Neuronal stem cell (in vitro differentiated cells): ENCODE measurements around the gene CAMK2N2.
A peak's percentile ranks its signal among the peaks of the same experiment; 100 is the strongest.

ENCODE experiments used
- DNase-seq: peaks from one replicate; pipeline ENCODE4 v3.0.0-alpha.2; 2013; ENCODE audit warnings: low spot score
- H2AFZ ChIP-seq: one replicate; pipeline ENCODE4 v1.6.1; 2013; ENCODE audit warnings: mild to moderate bottlenecking, low read length, inconsistent platforms
- H2AK5ac ChIP-seq: 2 replicates; pipeline ENCODE4 v1.6.1; 2013; ENCODE audit warnings: low read depth, mild to moderate bottlenecking, inconsistent platforms, low read length, moderate library complexity, mixed read lengths
- H2BK120ac ChIP-seq: 2 replicates; pipeline ENCODE4 v1.6.1; 2013; ENCODE audit warnings: low read depth, mild to moderate bottlenecking, inconsistent platforms, low read length, moderate library complexity, mixed read lengths
- H2BK12ac ChIP-seq: one replicate; pipeline ENCODE4 v1.6.1; 2013; ENCODE audit warnings: low read length, inconsistent platforms
- H2BK15ac ChIP-seq: 2 replicates; pipeline ENCODE4 v1.6.1; 2013; ENCODE audit warnings: mild to moderate bottlenecking, low read length, inconsistent platforms, mixed read lengths
- H2BK5ac ChIP-seq: one replicate; pipeline ENCODE4 v1.6.1; 2013; ENCODE audit warnings: inconsistent platforms, mild to moderate bottlenecking, low read length, moderate library complexity
- H3K14ac ChIP-seq: one replicate; pipeline ENCODE4 v1.6.1; 2013; ENCODE audit warnings: low read length, inconsistent platforms
- H3K18ac ChIP-seq: 2 replicates; pipeline ENCODE4 v1.6.1; 2013; ENCODE audit warnings: low read length, inconsistent platforms
- H3K23ac ChIP-seq: 2 replicates; pipeline ENCODE4 v1.6.1; 2013; ENCODE audit warnings: low read depth, mild to moderate bottlenecking, mixed read lengths, low read length, inconsistent platforms; ENCODE audit not compliant: poor library complexity
- H3K27ac ChIP-seq: replicated peaks from 3 replicates; pipeline ENCODE4 v1.5.1; 2013; ENCODE audit warnings: low read length, inconsistent platforms
- H3K27me3 ChIP-seq, 3 experiments: 2 replicates each; pipeline ENCODE4 v1.6.1; 2013; ENCODE audit warnings: low read length in 3 of 3, mild to moderate bottlenecking in 2 of 3, inconsistent platforms in 1 of 3, low read depth in 1 of 3, mixed read lengths in 1 of 3, moderate library complexity in 1 of 3; ENCODE audit not compliant: control insufficient read depth in 3 of 3, insufficient read depth in 3 of 3
- H3K36me3 ChIP-seq, 2 donors: replicated peaks in 1 of 2; 2 replicates each; pipeline ENCODE4 v1.6.1; 2013; ENCODE audit warnings: low read length in 2 of 2; ENCODE audit not compliant: control insufficient read depth in 2 of 2, insufficient read depth in 2 of 2
- H3K4ac ChIP-seq: 2 replicates; pipeline ENCODE4 v1.6.1; 2013; ENCODE audit warnings: inconsistent platforms, mild to moderate bottlenecking, low read length, moderate library complexity
- H3K4me1 ChIP-seq, 2 donors: 1 replicate in 1 of 2; 2 replicates in 1 of 2; pipeline ENCODE4 v1.6.1; 2013; ENCODE audit warnings: low read length in 2 of 2, low read depth in 1 of 2; ENCODE audit not compliant: control insufficient read depth in 2 of 2, insufficient read depth in 1 of 2
- H3K4me2 ChIP-seq: one replicate; pipeline ENCODE4 v1.6.1; 2013; ENCODE audit warnings: mild to moderate bottlenecking, low read length, inconsistent platforms; ENCODE audit not compliant: insufficient read depth, poor library complexity, severe bottlenecking
- H3K4me3 ChIP-seq, 2 donors: 2 replicates each; pipeline ENCODE4 v1.5.1; 2013; ENCODE audit warnings: low read length in 2 of 2, mild to moderate bottlenecking in 2 of 2, inconsistent platforms in 1 of 2, moderate library complexity in 1 of 2
- H3K79me1 ChIP-seq: one replicate; pipeline ENCODE4 v1.6.1; 2013; ENCODE audit warnings: low read depth, mild to moderate bottlenecking, inconsistent platforms, low read length, moderate library complexity
- H3K9ac ChIP-seq: one replicate; pipeline ENCODE4 v1.6.1; 2013; ENCODE audit warnings: mild to moderate bottlenecking, low read depth, low read length, inconsistent platforms; ENCODE audit not compliant: poor library complexity
- H3K9me3 ChIP-seq, 2 donors: replicated peaks in 1 of 2; 2 replicates each; pipeline versions ENCODE3 to v1.6.1; 2013; ENCODE audit warnings: low read length in 2 of 2, mild to moderate bottlenecking in 2 of 2, inconsistent platforms in 1 of 2, low read depth in 1 of 2, mixed read lengths in 1 of 2, moderate library complexity in 1 of 2; ENCODE audit not compliant: control insufficient read depth in 2 of 2, insufficient read depth in 1 of 2
- H4K8ac ChIP-seq: one replicate; pipeline ENCODE4 v1.6.1; 2013; ENCODE audit warnings: low read depth, mild to moderate bottlenecking, inconsistent platforms, low read length, moderate library complexity
- H4K91ac ChIP-seq: one replicate; pipeline ENCODE4 v1.6.1; 2013; ENCODE audit warnings: low read length, low read depth, mild to moderate bottlenecking, inconsistent platforms; ENCODE audit not compliant: poor library complexity
- WGBS, 2 donors: extraction: QIAGEN DNeasy Blood & Tissue Kit; methylation state at CpG; one replicate each; pipeline ENCODE4 v1.1.7; 2013; ENCODE audit warnings: missing lambda C conversion rate in 2 of 2, mixed read lengths in 1 of 2; ENCODE audit not compliant: insufficient read length in 2 of 2, insufficient replicate concordance in 1 of 2; ENCODE audit errors: extremely low coverage in 2 of 2; 5-methylcytosine and 5-hydroxymethylcytosine counted together

Gene CAMK2N2

GRCh38 chr3:184230081-184230602 lies 31.2 kb downstream of the CAMK2N2 start:
- Histone ChIP-seq H4K8ac (no peak overlapping the region), H3K27ac (no peak overlapping the region), H2BK5ac (no peak overlapping the region), H3K14ac (peak overlapping the region; percentile 82), H2BK15ac (no peak overlapping the region), H3K4me2 (peak overlapping the region; percentile 80), H3K27me3 (peaks cover 31 to 91% (median 56%) of the 10 kb centered on the region in 3 experiments), H3K4ac (no peak overlapping the region), H2BK120ac (no peak overlapping the region), H3K9me3 (peaks cover 0 to 2% of the 10 kb centered on the region in 2 donors), H2AFZ (peak overlapping the region; percentile 97), H2AK5ac (peak overlapping the region; percentile 75), H3K4me1 (peaks cover 4 to 6% of the 10 kb centered on the region in 2 donors), H2BK12ac (no peak overlapping the region), H3K36me3 (no peaks in the 10 kb centered on the region), H3K4me3 (peak overlapping the region; percentile 46 to 68), H3K9ac (no peak overlapping the region), H3K18ac (peak overlapping the region; percentile 89), H3K79me1 (peaks cover 2% of the 10 kb centered on the region), H3K23ac (peak overlapping the region; percentile 73), H4K91ac (no peak overlapping the region)
- WGBS, 2 donors, result no CpG with 5 or more reads among the region's 61 CpGs
- no peak for DNase-seq

- no CpG with 5 or more reads among the region's 66 CpGs for WGBS, 2 donors
- peak within 1 kb of the TSS; percentile 82 for H4K8ac ChIP-seq
- peaks cover 31 to 89% (median 56%) of the 10 kb centered on the region in 3 experiments for H3K27me3 ChIP-seq
Measured at GRCh38 chr3:184229394-184230080, 31.8 kb downstream of the CAMK2N2 start, which contains the start of gene VWA5B2. Gene VWA5B2, plus strand, starts transcription at chr3:184229585. Its CDS starts 944 bp downstream, at chr3:184230529.

GRCh38 chr3:184228376-184229137 lies 32.8 kb downstream of the CAMK2N2 start:
- Histone ChIP-seq H3K18ac (peak overlapping the region; percentile 64), H3K23ac (peak overlapping the region; percentile 73), H3K79me1 (peaks cover 2% of the 10 kb centered on the region), H3K4me2 (peak overlapping the region; percentile 80), H4K91ac (no peak overlapping the region), H3K9me3 (peaks cover 0 to 2% of the 10 kb centered on the region in 2 donors), H3K4me1 (peaks cover 4 to 6% of the 10 kb centered on the region in 2 donors), H2BK12ac (no peak overlapping the region), H3K27ac (no peak overlapping the region), H2BK15ac (peak overlapping the region; percentile 81), H2BK5ac (no peak overlapping the region), H3K4ac (no peak overlapping the region), H3K9ac (peak overlapping the region; percentile 21), H3K27me3 (peaks cover 31 to 87% (median 59%) of the 10 kb centered on the region in 3 experiments), H3K4me3 (peak overlapping the region in 1 of 2 donors; percentile 77), H3K14ac (peak overlapping the region; percentile 8), H2AK5ac (peak overlapping the region; percentile 46), H3K36me3 (no peaks in the 10 kb centered on the region), H4K8ac (peak overlapping the region; percentile 43), H2AFZ (peak overlapping the region; percentile 97), H2BK120ac (no peak overlapping the region)
- WGBS, 2 donors, result no CpG with 5 or more reads among the region's 12 CpGs
- DNase-seq, result no peak

More at GRCh38 chr3:184229394-184230080, 31.8 kb downstream of the CAMK2N2 start, which contains the start of gene VWA5B2:
- no peaks in the 10 kb centered on the region for H3K36me3 ChIP-seq
- no peak within 1 kb of the TSS for H2BK12ac ChIP-seq
- peak within 1 kb of the TSS; percentile 73 for H3K23ac ChIP-seq
- peaks cover 4 to 6% of the 10 kb centered on the region in 2 donors for H3K4me1 ChIP-seq
- peaks cover 2% of the 10 kb centered on the region for H3K79me1 ChIP-seq
- H3K4me2 ChIP-seq, result peak within 1 kb of the TSS; percentile 80
- DNase-seq, result peak; percentile 71
- H2BK5ac ChIP-seq, result no peak within 1 kb of the TSS
- H3K27ac ChIP-seq, result no peak within 1 kb of the TSS
- peak within 1 kb of the TSS; percentile 82 for H3K14ac ChIP-seq
- H3K9ac ChIP-seq, result peak within 1 kb of the TSS; percentile 70
- H2BK120ac ChIP-seq, result no peak within 1 kb of the TSS
- peak within 1 kb of the TSS; percentile 89 for H3K18ac ChIP-seq
- H2AFZ ChIP-seq, result peak within 1 kb of the TSS; percentile 97
- H3K4ac ChIP-seq, result no peak within 1 kb of the TSS
- H3K9me3 ChIP-seq, result peaks cover 0 to 2% of the 10 kb centered on the region in 2 donors
- no peak within 1 kb of the TSS for H4K91ac ChIP-seq
- peak within 1 kb of the TSS; percentile 81 for H2BK15ac ChIP-seq
- H2AK5ac ChIP-seq, result peak within 1 kb of the TSS; percentile 75
- H3K4me3 ChIP-seq, result peak within 1 kb of the TSS; percentile 46 to 78
